Ishikawa (cell line): Measurements from ENCODE around the gene GBP7.

ENCODE experiments used
- CEBPB ChIP-seq: IDR thresholded peaks from 2 replicates; pipeline ENCODE4 v1.6.1; 2012
- CREB1 ChIP-seq: IDR thresholded peaks from 2 replicates; pipeline ENCODE4 v1.6.1; 2012; ENCODE audit warnings: low read depth
- EGR1 ChIP-seq: IDR thresholded peaks from 2 replicates; pipeline ENCODE4 v1.6.1; 2012
- EP300 ChIP-seq: IDR thresholded peaks from 2 replicates; pipeline ENCODE4 v1.6.1; 2012; ENCODE audit warnings: borderline replicate concordance
- FOXM1 ChIP-seq: IDR thresholded peaks from 2 replicates; pipeline ENCODE4 v1.6.1; 2012; ENCODE audit warnings: low read depth, borderline replicate concordance
- MAX ChIP-seq: IDR thresholded peaks from 2 replicates; pipeline ENCODE4 v1.6.1; 2012
- NFIC ChIP-seq: IDR thresholded peaks from 2 replicates; pipeline ENCODE4 v1.6.1; 2012
- RAD21 ChIP-seq: IDR thresholded peaks from 2 replicates; pipeline ENCODE4 v1.6.1; 2012; ENCODE audit warnings: low read depth
- TAF1 ChIP-seq: IDR thresholded peaks from 2 replicates; pipeline ENCODE4 v1.6.1; 2012; ENCODE audit warnings: low read depth, mild to moderate bottlenecking
- TCF12 ChIP-seq: IDR thresholded peaks from 2 replicates; pipeline ENCODE4 v1.6.1; 2012; ENCODE audit warnings: low read depth
- TEAD4 ChIP-seq: IDR thresholded peaks from 2 replicates; pipeline ENCODE4 v1.6.1; 2012
- USF1 ChIP-seq: IDR thresholded peaks from 2 replicates; pipeline ENCODE4 v1.6.1; 2012
- YY1 ChIP-seq: IDR thresholded peaks from 2 replicates; pipeline ENCODE4 v1.6.1; 2012; ENCODE audit warnings: low read depth
- ZBTB7A ChIP-seq: IDR thresholded peaks from 2 replicates; pipeline ENCODE4 v1.6.1; 2012; ENCODE audit warnings: low read depth
- TF ChIP-seq, protein P1 (sequence below): IDR thresholded peaks from 2 replicates; pipeline ENCODE4 v1.6.1; 2012; ENCODE audit warnings: low read depth, mild to moderate bottlenecking

Gene GBP7

GRCh38 chr1:89176971-89177370, 1.2 kb upstream of the GBP7 start:
- TF ChIP-seq MAX, result no peak
- TF ChIP-seq TEAD4, result no peak
- TF ChIP-seq YY1, result no peak
- no peak for TF ChIP-seq USF1
- TF ChIP-seq FOXM1, result no peak

DNA sequence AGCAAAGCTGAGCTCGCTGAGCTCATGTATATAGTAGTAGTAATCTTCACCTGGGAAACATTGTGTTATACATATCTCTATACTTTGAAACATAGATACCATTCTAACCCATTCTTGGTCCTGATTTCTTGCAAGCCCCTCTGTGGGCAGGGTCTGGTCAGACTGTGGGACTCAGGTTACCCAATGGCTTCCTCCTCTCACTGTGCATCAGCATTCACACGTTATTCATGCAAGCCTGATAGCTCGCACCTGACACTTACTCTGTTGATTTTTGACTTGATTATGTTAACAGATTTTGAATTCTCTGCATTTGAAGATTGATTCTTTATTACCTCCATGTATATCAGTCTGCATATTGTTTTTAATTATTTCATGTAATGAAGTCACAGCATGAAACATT, 1.3 kb downstream of the GBP7 start:
- TF ChIP-seq FOXM1, result no peak
- no peak for TF ChIP-seq YY1
- no peak for TF ChIP-seq TAF1
- no peak for TF ChIP-seq TEAD4
- no peak for TF ChIP-seq EGR1
- TF ChIP-seq, protein P1, sequence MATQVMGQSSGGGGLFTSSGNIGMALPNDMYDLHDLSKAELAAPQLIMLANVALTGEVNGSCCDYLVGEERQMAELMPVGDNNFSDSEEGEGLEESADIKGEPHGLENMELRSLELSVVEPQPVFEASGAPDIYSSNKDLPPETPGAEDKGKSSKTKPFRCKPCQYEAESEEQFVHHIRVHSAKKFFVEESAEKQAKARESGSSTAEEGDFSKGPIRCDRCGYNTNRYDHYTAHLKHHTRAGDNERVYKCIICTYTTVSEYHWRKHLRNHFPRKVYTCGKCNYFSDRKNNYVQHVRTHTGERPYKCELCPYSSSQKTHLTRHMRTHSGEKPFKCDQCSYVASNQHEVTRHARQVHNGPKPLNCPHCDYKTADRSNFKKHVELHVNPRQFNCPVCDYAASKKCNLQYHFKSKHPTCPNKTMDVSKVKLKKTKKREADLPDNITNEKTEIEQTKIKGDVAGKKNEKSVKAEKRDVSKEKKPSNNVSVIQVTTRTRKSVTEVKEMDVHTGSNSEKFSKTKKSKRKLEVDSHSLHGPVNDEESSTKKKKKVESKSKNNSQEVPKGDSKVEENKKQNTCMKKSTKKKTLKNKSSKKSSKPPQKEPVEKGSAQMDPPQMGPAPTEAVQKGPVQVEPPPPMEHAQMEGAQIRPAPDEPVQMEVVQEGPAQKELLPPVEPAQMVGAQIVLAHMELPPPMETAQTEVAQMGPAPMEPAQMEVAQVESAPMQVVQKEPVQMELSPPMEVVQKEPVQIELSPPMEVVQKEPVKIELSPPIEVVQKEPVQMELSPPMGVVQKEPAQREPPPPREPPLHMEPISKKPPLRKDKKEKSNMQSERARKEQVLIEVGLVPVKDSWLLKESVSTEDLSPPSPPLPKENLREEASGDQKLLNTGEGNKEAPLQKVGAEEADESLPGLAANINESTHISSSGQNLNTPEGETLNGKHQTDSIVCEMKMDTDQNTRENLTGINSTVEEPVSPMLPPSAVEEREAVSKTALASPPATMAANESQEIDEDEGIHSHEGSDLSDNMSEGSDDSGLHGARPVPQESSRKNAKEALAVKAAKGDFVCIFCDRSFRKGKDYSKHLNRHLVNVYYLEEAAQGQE, result no peak
- no peak for TF ChIP-seq RAD21
- no peak for TF ChIP-seq EP300
- no peak for TF ChIP-seq USF1
- TF ChIP-seq ZBTB7A, result no peak
- no peak for TF ChIP-seq TCF12
- TF ChIP-seq CEBPB, result no peak
- no peak for TF ChIP-seq CREB1
- no peak for TF ChIP-seq NFIC
- TF ChIP-seq MAX, result no peak

DNA sequence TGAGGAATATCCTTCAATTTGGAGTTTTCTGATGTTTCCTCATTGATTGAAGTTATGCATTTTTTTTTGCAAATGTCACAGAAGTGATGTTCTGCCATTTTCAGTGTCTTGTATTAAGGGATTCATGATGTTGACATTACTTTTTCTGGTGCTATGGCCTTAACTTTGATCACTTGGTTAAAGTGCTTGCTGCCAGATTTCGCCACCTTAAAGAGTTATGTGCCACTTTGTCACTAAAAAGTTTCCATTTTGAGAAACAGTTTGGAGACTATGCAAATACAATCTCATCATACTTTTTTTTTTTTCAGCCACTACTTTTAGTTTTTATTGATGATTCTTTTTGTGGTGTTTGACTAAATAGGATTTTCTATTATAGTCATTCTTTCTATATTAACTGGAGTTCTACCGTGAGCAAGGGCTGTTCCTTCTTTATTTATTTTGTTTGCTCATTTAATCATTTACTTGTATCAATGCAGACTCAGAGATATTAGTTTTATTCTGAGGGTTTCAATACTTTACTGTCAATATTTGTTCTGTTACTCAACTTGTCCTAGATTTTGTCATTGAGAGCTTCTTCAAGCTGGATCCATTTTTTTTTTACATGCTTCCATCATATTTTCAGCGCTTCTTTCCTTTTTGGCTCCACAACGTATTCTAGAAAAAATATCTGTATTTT, 3.2 kb downstream of the GBP7 start:
- TF ChIP-seq CREB1 (no peak), TAF1 (no peak), EP300 (no peak), YY1 (no peak), TEAD4 (no peak)

DNA sequence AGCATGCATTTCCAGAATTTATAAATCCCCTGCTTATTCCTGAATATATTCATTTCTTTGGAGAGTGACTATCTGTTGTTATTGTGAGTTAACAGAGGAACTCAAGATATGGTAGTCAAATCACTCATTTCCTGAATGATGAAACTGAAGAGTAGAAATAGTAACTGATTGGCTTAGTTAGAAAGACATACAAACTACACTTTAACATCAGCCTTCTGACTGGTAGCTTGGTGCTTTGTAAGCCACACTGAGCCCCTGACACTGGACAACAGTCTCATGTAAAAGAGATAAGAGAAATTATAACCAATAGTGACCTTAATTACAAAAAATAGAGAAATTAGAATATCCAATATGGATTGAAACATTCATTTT, 4.8 kb downstream of the GBP7 start:
- TF ChIP-seq TEAD4 (no peak), ZBTB7A (no peak), CREB1 (no peak), EGR1 (no peak), MAX (no peak), NFIC (no peak), FOXM1 (no peak), CEBPB (no peak), TAF1 (no peak), USF1 (no peak), EP300 (no peak), YY1 (no peak), TCF12 (no peak), RAD21 (no peak)
- TF ChIP-seq, protein P1, result no peak

GRCh38 chr1:89170170-89171066, 5.4 kb downstream of the GBP7 start:
- TF ChIP-seq FOXM1 (no peak), EP300 (no peak), CEBPB (no peak), EGR1 (no peak), TEAD4 (no peak), YY1 (no peak), RAD21 (no peak), TCF12 (no peak), CREB1 (no peak), USF1 (no peak), TAF1 (no peak), ZBTB7A (no peak), NFIC (no peak), MAX (no peak)
- TF ChIP-seq, protein P1, result no peak
